ENCODE data around the gene SLCO2B1. TPM values are rescaled to one million over a fixed set of nuclear protein-coding genes. Genes with fewer than 3 reads are reported as not detected.

Gene SLCO2B1
- total RNA-seq, 1 donor from 2014 or later = 5.7 TPM

DNA sequence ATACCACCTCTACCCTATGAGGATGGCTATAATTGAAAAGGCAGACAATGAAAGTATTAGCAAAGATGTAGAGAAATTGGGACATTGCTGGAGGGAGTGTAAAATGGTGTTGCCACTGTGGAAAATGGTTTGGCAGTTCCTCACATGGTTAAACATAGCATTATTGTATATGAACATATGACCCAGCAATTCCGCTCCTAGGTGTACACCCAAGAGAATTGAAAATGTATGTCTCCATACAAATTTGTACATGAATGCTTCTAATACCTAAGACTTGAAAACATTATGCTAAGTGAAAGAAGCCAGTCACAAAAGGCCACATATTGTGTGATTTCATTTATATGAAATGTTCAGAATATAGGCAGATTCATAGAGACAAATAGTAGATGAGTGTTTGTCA, 10.0 kb downstream of the SLCO2B1 start:
- no peak for DNase-seq (ENCODE audit: low spot score in 2 of 2)

DNA sequence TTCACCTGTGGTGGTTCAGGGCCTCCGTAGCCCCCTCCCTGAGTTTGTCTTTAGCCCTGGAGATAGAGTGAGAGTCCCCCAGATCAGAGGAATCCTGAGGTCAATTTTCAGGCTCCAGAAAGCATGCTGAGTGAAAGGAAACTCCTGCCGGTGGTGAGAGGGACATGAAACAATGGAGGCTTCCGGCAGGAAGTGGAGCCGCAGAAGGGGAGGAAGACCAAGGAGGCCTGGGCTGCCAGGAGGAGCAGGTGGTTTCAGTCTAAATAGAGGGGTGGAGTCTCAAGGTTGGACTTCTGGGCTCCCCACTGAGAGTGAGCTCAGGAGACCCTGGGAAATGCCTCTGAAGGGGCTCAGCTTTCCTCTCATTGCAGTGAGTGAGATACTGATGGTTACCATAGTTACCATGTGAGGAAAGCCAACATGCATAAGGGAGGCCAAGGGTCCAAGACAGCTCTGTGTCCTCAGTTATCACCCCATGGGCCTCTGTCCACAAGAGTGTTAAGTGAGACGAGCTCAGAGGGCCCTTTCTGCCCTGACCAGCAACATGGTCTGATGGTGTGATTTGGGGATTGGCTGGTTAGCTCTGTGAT, 10.7 kb downstream of the SLCO2B1 start:
- FAIRE-seq (no peak), DNase-seq (ENCODE audit: low spot score in 2 of 2) (no peak)

More for the DNA sequence above, 10.0 kb downstream of the SLCO2B1 start:
- no peak for FAIRE-seq

DNA sequence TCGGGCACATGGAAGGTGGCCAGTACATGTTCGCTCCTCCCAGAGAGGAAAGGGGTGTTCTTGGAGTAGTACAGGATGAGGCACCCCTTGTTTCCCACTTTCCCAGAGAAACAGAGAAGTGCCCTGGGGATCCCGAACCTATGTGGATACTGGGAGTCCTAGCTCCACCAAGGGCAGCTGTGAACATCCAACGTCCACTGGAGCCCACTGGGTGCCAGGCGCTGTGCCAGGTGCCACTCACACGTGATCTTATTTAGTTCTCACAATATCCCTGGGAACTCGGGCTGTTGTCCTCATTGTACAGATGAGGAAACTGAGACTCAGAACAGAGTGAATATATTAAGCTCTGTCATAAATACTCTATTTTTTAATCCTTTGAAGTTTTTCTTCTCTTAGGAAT, 12.0 kb downstream of the SLCO2B1 start:
- FAIRE-seq (no peak), DNase-seq (ENCODE audit: low spot score in 2 of 2) (no peak)

DNA sequence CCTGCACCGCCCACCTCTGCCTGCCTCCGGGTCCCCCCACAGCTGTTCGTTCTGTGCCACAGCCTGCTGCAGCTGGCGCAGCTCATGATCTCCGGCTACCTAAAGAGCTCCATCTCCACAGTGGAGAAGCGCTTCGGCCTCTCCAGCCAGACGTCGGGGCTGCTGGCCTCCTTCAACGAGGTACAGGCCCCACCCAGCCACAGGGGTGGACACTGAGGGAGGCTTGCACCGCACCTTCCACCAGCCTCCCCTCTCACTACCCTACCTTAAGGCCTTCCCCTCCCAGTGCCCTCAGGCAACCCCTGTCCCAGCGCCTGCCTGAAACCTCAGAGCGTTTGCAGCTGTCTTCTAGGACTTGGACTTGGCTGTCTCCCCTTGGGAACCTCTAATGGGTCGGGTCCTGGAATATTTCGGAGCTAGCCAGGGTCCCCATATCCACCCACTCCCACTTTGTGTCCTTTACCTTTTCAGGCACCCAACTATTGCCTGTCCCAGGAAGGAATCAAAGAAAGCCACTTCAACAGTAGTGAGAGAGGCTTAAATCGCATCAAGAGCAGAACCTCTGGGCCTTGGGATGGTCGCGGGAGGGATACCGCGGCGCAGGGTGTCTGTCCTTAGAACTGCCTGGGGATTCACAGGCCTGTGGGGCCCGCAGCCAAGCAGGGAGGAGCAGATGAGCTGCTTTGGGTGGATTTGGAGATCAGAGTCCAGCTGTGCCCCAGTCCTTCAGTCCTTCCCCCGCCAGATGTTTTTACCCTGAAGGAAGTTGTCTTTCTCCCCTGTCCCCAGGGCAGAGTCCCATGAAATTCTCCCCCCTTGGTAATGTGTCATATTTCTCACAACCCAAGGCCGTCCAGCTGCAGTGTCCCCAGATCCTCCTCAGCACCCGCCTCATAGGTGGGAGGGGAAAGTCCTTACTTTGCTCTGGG, 13.3 kb downstream of the SLCO2B1 start:
- FAIRE-seq (no peak), DNase-seq (ENCODE audit: low spot score in 2 of 2) (no peak)

DNA sequence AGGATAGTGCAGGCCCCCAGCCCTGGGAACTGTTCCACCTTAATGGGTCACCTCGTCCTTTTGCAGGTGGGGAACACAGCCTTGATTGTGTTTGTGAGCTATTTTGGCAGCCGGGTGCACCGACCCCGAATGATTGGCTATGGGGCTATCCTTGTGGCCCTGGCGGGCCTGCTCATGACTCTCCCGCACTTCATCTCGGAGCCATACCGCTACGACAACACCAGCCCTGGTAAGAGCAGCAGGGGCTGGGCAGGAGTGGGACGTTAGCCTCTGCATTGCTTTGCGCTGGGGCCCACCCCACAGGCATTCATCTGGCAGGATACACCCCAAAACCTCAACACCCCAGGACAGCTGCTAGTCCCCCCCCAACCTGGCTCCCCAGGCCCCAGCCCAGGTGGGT, 14.8 kb downstream of the SLCO2B1 start:
- no peak for DNase-seq (ENCODE audit: low spot score in 2 of 2)
- no peak for FAIRE-seq

DNA sequence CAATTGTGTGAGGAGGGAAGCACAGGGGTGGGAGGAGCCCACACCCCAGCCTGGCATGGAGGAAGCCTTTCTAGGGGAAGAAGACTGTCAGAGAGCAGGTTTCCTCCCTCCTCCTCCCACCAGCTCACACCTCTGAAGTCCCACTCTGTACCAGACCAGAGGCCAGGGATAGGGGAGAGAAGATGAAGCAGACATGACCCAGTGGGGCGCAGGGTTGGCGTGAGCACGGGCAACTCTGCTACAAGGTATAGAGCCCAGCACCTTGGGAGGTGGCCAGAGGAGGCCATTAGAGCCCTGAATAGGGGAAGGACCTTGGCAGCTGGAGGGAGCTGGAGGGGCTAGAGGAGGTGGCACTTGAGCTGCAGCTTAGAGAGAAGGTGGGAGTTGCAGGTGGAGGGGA, 15.9 kb downstream of the SLCO2B1 start:
- FAIRE-seq (no peak), DNase-seq (ENCODE audit: low spot score in 2 of 2) (no peak)

DNA sequence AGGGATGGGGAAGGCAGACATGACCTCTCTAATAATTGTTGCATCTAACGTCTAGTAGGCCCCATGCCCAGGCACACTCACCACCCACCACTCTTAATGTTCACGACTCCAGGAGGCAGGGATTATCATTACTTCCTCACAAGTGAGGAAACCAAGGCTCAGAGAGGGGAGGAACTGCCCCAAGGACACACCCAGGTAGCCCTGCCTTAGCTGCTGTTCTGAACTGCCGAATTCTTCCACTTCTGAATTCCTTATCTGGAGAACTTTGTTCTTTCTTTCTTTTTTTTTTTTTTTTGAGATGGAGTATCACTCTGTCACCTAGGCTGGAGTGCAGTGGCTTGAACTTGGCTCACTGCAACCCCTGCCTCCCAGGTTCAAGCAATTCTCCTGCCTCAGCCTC, 16.7 kb downstream of the SLCO2B1 start:
- no peak for FAIRE-seq
- DNase-seq (ENCODE audit: low spot score in 2 of 2) = no peak

DNA sequence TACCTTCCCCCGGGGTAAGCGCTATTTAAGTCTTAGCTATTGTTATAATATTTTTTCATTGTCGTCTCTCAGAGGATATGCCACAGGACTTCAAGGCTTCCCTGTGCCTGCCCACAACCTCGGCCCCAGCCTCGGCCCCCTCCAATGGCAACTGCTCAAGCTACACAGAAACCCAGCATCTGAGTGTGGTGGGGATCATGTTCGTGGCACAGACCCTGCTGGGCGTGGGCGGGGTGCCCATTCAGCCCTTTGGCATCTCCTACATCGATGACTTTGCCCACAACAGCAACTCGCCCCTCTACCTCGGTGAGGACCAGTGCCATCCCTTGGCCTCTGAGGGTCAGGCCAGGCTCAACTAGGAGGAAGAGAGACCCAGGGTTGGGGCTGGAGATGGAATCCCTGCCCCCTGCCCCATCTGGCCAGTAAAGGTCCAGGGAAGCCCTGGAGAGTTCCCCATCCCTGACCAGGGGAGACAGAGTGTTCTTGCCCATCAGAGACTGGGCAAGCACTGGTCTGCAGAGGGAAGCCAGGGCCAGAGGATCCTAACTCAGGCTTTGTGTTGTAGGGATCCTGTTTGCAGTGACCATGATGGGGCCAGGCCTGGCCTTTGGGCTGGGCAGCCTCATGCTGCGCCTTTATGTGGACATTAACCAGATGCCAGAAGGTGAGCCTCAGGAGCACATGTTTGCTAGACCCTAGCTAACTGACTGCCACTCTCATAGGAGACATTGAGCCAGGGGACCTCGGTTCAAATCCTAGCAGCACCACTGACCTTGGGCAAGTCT, 18.4 kb downstream of the SLCO2B1 start:
- FAIRE-seq (no peak), DNase-seq (ENCODE audit: low spot score in 2 of 2) (no peak)

DNA sequence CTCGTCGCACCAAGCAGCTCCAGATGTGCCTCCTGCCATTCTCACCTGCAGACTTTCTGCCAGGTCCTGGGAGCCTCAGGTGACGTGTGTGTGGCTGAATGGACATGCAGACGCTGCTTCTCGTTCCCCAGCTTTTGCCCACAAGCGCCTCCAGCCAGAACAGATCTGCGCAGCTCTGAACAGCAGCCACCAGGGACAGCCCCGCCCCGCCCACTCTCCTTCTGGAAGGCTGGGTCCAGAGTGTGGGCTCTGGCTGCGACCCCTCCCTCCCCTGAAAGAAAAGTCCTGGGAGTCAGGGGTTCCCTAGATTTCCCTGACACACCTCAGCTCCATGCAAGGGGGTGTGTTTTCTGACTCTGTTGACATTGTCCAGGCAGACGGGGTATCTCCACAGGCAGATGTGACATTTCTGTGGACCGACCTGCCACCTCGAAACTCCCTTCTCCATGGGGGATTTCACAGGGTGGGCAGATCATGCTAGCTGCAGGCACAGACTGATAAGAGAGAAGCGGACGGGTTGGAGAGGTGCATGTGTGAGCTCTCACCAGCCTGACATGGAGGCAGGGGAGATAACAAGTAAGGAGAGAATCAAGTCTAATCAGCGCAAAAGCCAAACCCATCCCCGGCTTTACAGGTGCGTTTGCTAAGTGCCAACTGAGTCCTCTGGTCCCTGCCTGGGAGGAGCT, 19.8 kb downstream of the SLCO2B1 start:
- FAIRE-seq (no peak), DNase-seq (ENCODE audit: low spot score in 2 of 2) (no peak)

DNA sequence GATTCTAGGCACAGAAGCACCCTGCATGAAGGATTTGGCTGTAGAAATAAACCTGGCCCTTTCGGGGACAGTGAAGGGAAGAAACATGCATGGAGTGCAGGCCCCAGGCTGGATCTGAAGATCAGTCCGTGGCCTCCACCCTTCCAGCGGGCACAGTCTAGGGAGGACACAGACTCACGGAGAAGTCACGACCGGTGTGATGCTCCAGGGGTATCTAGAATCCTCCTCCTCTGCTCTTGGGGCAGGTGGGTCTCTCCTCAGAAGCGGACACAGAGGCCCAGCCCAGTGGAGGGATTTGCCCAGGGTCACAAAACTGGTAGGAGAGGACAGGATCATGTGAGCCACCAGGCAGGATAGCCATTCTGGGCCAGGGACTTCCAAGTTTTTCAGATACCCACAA, 22.4 kb downstream of the SLCO2B1 start:
- FAIRE-seq = no peak

DNA sequence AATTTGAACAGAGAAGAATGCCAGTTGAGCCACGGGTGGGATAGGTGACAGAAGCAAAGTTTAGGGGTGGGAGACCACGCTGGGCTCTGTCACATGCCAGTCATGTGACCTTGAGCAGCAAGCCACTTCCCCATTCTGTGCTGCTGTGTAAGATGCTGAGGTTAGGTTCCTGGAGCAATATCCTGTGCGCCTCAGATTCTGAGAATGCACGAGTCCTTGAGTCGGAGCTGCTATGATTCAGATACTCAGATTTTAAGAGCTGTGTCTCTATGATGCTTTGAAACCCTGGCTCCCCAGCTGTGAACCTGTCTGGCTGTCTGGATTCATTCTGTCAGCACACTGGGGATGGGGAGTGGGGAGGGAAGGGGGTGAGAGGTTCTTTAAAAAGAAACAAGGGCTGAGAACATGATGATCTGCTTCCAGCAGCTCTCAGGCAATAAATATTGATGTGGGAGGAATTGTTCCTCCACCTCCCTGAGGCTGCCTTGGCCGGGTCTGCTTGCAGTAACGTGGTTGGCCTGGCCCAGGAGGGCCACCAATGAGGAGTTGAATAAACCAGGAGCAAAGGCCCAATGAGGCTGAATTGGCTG, 24.0 kb downstream of the SLCO2B1 start:
- no peak for DNase-seq (ENCODE audit: low spot score in 2 of 2)
- no peak for FAIRE-seq

More for the DNA sequence above, 22.4 kb downstream of the SLCO2B1 start:
- no peak for DNase-seq (ENCODE audit: low spot score in 2 of 2)

DNA sequence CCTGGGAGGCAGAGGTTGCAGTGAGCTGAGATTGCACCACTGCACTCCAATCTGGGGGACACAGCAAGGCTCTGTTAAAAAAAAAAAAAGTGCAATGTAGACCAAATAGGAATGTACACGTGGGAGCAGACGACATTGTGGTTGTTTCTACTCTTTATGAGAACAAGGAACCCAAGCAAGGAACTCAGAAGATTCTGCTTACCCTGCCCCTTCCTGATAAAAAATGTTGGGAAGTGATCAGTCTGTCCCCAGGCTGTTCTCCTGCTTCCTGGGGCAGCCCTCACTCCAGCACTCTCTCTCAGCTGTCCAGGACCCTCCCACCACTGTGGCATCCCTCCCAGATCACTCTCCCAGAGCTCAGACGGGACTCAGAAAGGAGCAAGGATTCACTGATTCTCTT, 31.8 kb downstream of the SLCO2B1 start:
- FAIRE-seq (no peak), DNase-seq (ENCODE audit: low spot score in 2 of 2) (no peak)

DNA sequence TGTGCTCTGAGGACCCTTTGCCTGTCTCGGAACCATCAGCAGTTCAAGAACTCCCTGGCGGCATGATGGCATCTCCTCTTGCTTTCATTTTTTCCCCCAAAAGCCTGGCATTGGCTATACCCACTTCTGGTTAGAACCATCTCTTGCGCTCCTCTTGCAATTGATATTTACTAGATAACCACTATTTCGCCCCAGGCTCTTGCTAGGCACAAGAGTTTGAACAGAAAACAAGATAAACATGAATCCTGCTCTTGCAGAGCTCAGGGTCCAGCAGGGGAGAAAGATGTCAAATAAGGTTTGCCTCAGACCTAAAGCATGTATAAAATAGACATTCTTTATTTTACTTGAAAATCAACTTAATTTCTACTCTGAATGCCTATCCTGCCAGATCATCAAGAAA, 33.1 kb downstream of the SLCO2B1 start:
- no peak for FAIRE-seq
- no peak for DNase-seq (ENCODE audit: low spot score in 2 of 2)

DNA sequence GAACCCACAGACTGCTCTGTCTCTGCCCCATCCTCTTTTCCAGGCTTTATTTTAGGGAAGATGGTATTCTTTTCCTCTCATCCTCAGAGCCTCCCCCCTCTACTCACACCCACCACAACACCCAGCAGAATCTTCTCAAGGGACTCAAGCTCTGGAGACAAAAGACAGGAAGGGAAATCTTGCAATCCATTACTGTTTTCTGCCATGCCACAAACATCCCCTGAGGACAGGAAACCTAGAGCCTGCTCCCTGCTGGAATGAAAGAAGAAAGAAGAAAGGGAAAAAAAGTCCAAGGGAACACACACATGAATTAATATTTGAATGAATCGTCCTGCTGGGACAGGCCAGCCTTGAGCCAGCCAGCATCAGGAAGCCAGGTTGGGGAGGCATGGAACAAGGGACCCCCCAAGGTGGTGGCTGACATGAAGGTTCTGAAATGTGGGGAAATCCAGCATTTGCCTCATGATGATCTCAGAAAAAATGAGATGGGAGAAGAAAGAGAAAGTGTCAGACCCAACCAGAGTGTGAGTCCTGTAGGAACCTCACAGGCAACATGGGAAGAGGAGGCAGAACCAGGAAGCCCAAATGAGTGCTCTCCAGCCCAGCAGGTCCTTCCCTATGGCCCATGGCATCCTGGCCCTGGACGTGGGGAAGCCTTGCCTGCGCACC, 34.0 kb downstream of the SLCO2B1 start:
- FAIRE-seq = no peak
- DNase-seq (ENCODE audit: low spot score in 2 of 2) = no peak

DNA sequence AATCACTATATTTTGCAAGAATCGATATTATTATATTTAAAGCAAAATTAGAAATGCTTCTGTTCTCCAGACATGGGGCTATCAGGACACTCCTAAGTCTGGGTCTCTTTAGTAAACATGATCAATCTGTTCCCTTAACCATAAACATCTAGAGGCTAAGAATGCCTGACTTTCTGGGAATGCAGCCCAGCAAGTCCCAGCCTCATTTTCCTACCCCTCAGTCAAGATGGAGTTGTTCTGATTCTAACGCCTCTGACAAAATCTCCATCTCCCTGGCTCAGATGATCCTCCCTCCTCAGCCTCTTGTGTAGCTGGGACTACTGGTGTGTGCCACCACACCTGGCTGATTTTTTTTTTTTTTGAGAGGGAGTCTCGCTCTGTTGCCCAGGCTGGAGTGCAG, 35.0 kb downstream of the SLCO2B1 start:
- DNase-seq (ENCODE audit: low spot score in 2 of 2) = no peak
- FAIRE-seq = no peak

DNA sequence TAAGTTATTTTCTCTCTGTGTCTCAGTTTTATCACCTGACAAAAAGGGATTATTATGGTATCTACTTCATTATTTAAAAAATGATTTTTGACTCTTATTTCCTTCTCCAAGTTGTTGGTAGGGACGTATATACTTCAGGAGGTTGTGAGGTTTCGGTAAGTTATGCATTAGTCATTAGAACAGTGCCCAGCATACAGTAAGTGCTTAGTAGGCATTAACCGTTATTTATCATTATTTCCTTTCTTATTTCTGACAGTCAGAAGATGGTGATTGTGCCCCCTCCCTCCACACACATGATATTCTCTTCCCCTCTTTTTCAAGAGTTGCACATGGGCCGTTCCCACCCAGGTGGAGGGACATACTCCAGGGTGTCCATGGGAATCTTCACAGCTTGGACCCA, 36.1 kb downstream of the SLCO2B1 start:
- DNase-seq (ENCODE audit: low spot score in 2 of 2) (no peak), FAIRE-seq (no peak)

DNA sequence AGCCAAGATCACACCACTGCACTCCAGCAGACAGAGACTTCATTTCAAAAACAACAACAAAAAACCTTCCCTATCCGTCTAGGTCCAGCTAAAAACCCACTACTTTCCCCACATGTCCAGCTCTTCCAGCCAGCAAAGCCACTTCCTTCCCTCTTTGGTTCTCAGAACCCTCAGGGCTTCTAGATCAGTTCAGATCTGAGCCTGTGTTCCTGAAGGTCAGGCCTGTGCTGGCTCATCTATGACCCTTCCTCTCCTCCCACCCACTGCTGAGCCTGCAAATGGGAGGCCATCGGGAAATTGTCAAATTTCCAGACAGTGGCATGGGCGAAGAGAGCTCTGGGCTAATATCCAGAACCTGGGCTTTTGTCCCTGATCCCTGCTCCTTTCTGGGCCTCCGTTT, 37.8 kb downstream of the SLCO2B1 start:
- DNase-seq (ENCODE audit: low spot score in 2 of 2) = no peak
- FAIRE-seq = no peak

DNA sequence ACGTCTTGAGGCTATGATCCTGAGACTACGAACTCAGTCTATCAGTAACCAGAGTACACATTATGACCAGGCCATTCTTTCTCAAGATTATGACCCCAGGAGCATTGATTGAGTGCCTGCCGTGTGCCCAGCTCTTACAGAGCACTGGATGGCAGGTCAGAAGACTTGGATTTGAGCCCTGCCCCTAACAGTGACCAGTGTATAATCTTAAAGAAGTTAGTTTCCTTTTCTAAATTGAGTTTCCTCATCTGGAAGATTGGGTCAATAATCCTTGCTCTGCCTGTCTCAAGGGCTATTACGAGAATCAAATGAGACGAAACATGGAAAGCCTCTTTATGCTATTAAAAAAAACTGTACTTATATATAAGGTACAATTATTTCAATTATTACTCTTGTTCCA, 38.2 kb downstream of the SLCO2B1 start:
- no peak for DNase-seq (ENCODE audit: low spot score in 2 of 2)

DNA sequence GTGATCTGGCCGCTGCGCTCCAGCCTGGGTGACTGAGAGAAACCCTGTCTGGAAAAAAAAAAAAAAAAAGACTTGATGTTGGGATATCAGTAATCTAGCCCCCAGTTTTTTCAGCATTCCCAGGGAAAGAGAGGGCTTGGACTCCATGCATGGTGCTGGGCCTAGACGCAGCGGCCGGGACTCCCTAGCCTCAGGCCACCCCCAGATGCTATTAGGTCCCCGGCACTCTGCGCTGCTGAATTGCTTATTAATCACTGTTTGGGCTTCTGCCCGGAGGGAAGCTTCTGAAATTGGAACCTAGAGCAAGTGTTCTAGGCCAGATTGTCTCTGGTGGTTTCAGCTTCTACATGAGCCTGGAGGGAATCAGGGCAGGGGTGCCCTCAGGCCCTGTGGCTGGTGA, 39.0 kb downstream of the SLCO2B1 start:
- DNase-seq (ENCODE audit: low spot score in 2 of 2) = no peak
- FAIRE-seq = no peak

More for the DNA sequence above, 38.2 kb downstream of the SLCO2B1 start:
- FAIRE-seq = no peak

Measured in frontal cortex (tissue), 4 donors.